Tongue (tissue), 2 donors: Measurements from ENCODE around the gene FOXJ3. TPM values are rescaled to one million over a fixed set of nuclear protein-coding genes. Genes with fewer than 3 reads are reported as not detected.

Experiments
- DNase-seq: peaks from one replicate; pipeline ENCODE4 v3.0.0-alpha.2; 2015
- total RNA-seq: library from RNA; depleted of rRNA; stranded (reverse); fragments of >200 nt; gene quantifications from one replicate; pipeline ENCODE4 v1.2.3, GENCODE V29; 2014

The FOXJ3 gene
- total RNA-seq, 1 donor from 2014 or later: 42.3 TPM

- no peak for DNase-seq
Observed at GRCh38 chr1:42189931-42190853, 144.8 kb downstream of the FOXJ3 start.

GRCh38 chr1:42186152-42186551 lies 148.9 kb downstream of the FOXJ3 start:
- DNase-seq: no peak

- DNase-seq: no peak
Observed at GRCh38 chr1:42184616-42185015, 150.4 kb downstream of the FOXJ3 start.

- no peak for DNase-seq
Observed at GRCh38 chr1:42183957-42184268, 151.1 kb downstream of the FOXJ3 start.

- no peak for DNase-seq
Observed at GRCh38 chr1:42183210-42183956, 151.7 kb downstream of the FOXJ3 start.

- DNase-seq: no peak
Observed at GRCh38 chr1:42181687-42182086, 153.3 kb downstream of the FOXJ3 start.

- DNase-seq: no peak
Observed at GRCh38 chr1:42179900-42180329, 155.1 kb downstream of the FOXJ3 start.

- peak; percentile 42 for DNase-seq
Observed at GRCh38 chr1:42179275-42179674, 155.8 kb downstream of the FOXJ3 start.

- DNase-seq: no peak
Observed at GRCh38 chr1:42178249-42178648, 156.8 kb downstream of the FOXJ3 start.

GRCh38 chr1:42177541-42177981 lies 157.5 kb downstream of the FOXJ3 start:
- DNase-seq: peak; percentile 84

GRCh38 chr1:42176902-42177519 lies 158.0 kb downstream of the FOXJ3 start:
- DNase-seq: peak; percentile 63

- no peak for DNase-seq
Observed at GRCh38 chr1:42175314-42176054, 159.6 kb downstream of the FOXJ3 start.

- peak; percentile 84 for DNase-seq
Observed at GRCh38 chr1:42173961-42174735, 160.9 kb downstream of the FOXJ3 start.

- DNase-seq: peak; percentile 82
Observed at GRCh38 chr1:42173155-42173933, 161.7 kb downstream of the FOXJ3 start.

- peak; percentile 38 for DNase-seq
Observed at GRCh38 chr1:42172381-42173133, 162.5 kb downstream of the FOXJ3 start.

- DNase-seq: no peak
Observed at GRCh38 chr1:42171679-42172266, 163.3 kb downstream of the FOXJ3 start.

- DNase-seq: peak; percentile 89
Observed at GRCh38 chr1:42170779-42171621, 164.0 kb downstream of the FOXJ3 start.

- peak; percentile 78 for DNase-seq
Observed at GRCh38 chr1:42168763-42169162, 166.3 kb downstream of the FOXJ3 start.

GRCh38 chr1:42168391-42168670 lies 166.7 kb downstream of the FOXJ3 start:
- DNase-seq: no peak
